Heart left ventricle (tissue), 13 donors: ENCODE data around the gene GNA14.

Experiments used
- POLR2A ChIP-seq, 2 donors: fragments of 450-650 bp; IDR thresholded peaks; one replicate each; pipeline ENCODE4 v1.6.1; 2017; ENCODE audit warnings: antibody characterized with exemption in 2 of 2, mild to moderate bottlenecking in 2 of 2, moderate library complexity in 2 of 2
- TF ChIP-seq, protein P1 (sequence below), 12 donors: fragments of 200-600 bp; sonication (generic) in 4 of 12; IDR thresholded peaks; one replicate each; pipeline versions ENCODE4 v1.5.0 to v1.8.0; 2018 to 2022; ENCODE audit warnings: antibody characterized with exemption in 12 of 12, mild to moderate bottlenecking in 5 of 12
- donor health status: ischemic (EF 13 %, LVEDD 7.1; RV severe dilation, severe dysfunction).
- donor health status: DM: no; HTN: yes; CAD: no.
- donor health status: DM: no; HTN: no; CAD: no.
- donor health status: ischemic (EF 25% LVEDD 6.9; RV normal size, moderate dysfunction).
- donor health status: ischemic (EF 25% LVEDD 5.7; RV mildly dilated, moderate dysfunction).
- donor health status: ischemic (EF 35%, LVEDD 5.7; RV mildly dilated, moderate dysfunction).
- donor health status: nonischemic (EF 11% LVEDD 7.7; RV severe dilation, severe dysfunction).
- donor health status: DM: yes; HTN: yes; CAD: no.
- donor health status: PGD.
- donor health status: ischemic (EF 29% LVEDD 5.4; RV normal size, mild dysfunction).
- donor health status: nonischemic (EF 23%, LVEDD 6.1; RV moderate dilation, normal function).

DNA sequence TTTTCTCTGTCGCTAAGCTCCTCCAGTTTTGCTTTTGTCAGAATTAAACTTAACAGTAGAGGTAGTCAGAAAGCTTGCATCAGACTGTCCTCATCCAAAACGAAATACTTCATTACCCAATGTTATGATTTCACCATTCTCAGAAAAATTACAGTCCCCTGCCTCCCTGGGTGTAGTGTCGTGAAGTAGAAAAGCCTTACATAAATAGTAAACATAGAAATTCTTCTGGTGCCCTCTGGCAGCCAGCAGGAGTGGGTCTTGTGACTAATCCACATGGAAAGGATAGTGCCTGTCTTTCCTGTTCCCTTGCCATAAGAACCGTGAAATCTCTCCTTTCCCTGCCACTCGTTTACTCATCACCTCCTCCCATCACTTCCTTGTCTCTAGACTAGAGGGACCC, 230.6 kb downstream of the GNA14 start:
- TF ChIP-seq, protein P1, sequence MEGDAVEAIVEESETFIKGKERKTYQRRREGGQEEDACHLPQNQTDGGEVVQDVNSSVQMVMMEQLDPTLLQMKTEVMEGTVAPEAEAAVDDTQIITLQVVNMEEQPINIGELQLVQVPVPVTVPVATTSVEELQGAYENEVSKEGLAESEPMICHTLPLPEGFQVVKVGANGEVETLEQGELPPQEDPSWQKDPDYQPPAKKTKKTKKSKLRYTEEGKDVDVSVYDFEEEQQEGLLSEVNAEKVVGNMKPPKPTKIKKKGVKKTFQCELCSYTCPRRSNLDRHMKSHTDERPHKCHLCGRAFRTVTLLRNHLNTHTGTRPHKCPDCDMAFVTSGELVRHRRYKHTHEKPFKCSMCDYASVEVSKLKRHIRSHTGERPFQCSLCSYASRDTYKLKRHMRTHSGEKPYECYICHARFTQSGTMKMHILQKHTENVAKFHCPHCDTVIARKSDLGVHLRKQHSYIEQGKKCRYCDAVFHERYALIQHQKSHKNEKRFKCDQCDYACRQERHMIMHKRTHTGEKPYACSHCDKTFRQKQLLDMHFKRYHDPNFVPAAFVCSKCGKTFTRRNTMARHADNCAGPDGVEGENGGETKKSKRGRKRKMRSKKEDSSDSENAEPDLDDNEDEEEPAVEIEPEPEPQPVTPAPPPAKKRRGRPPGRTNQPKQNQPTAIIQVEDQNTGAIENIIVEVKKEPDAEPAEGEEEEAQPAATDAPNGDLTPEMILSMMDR (IDR thresholded peaks at IDR 0.05): no peak
- no peak for TF ChIP-seq POLR2A (IDR thresholded peaks at IDR 0.05)
